H1 (cell line): ENCODE measurements around the gene FRY. TPM values are rescaled to one million over a fixed set of nuclear protein-coding genes. Genes with fewer than 3 reads are reported as not detected.

ENCODE experiments used
- BACH1 ChIP-seq: IDR thresholded peaks from 2 replicates; pipeline ENCODE4 v1.6.1; 2012; ENCODE audit warnings: low read length, improper control_type of control experiment
- CTBP2 ChIP-seq: IDR thresholded peaks from 2 replicates; pipeline ENCODE4 v1.7.0; 2011; ENCODE audit warnings: borderline replicate concordance, mild to moderate bottlenecking, moderate library complexity, mixed read lengths, low read length; ENCODE audit not compliant: insufficient read depth, insufficient read length
- EP300 ChIP-seq, 2 experiments: IDR thresholded peaks; 1 replicate in 1 of 2; 2 replicates in 1 of 2; pipeline ENCODE4 v1.6.1; 2011 to 2012; ENCODE audit warnings: low read depth in 2 of 2, low read length in 2 of 2, mild to moderate bottlenecking in 2 of 2, borderline replicate concordance in 1 of 2, inconsistent platforms in 1 of 2, moderate library complexity in 1 of 2
- MAX ChIP-seq: IDR thresholded peaks from 2 replicates; pipeline ENCODE4 v1.6.1; 2012; ENCODE audit warnings: inconsistent platforms
- NANOG ChIP-seq: IDR thresholded peaks from 2 replicates; pipeline ENCODE4 v1.6.1; 2011; ENCODE audit warnings: low read length, low read depth, mild to moderate bottlenecking, inconsistent platforms; ENCODE audit not compliant: insufficient read depth, poor library complexity, severe bottlenecking
- POLR2AphosphoS5 ChIP-seq: IDR thresholded peaks from 2 replicates; pipeline ENCODE4 v1.6.1; 2011; ENCODE audit warnings: low read depth, low read length
- TBP ChIP-seq: IDR thresholded peaks from 2 replicates; pipeline ENCODE4 v1.6.1; 2011; ENCODE audit warnings: low read depth, low read length, improper control_type of control experiment
- polyA plus RNA-seq, 7 experiments: library from polyadenylated mRNA; depleted of rRNA in 3 of 7; stranded (reverse) in 5 of 7; unstranded in 2 of 7; fragments of >200 nt in 5 of 7; fragments of 200-250 nt in 2 of 7; gene quantifications; 1 replicate in 5 of 7; 2 replicates in 1 of 7; 4 replicates in 1 of 7; pipeline versions ENCODE4 v1.2.1 to v1.2.3, GENCODE V29; 2011 to 2013; ENCODE audit warnings: missing spikeins in 2 of 7, mixed read lengths in 2 of 7
- total RNA-seq: library from RNA; stranded (reverse); fragmentation: NEBNext Ultra II Directional; extraction: Animal tissue kit (Norgen Biotek cat#: 25700); gene quantifications from 2 replicates; pipeline ENCODE4 v1.2.1, GENCODE V29; 2021
- TF ChIP-seq, protein P1 (sequence below): fragments of 300-600 bp; sonication (generic); IDR thresholded peaks from 2 replicates; pipeline ENCODE4 v1.7.1; 2012; ENCODE audit warnings: low read length, moderate library complexity, mild to moderate bottlenecking, inconsistent platforms; ENCODE audit not compliant: insufficient replicate concordance
- TF ChIP-seq, protein P2 (sequence below): IDR thresholded peaks from 2 replicates; pipeline ENCODE4 v1.6.1; 2011; ENCODE audit warnings: low read depth, mild to moderate bottlenecking, low read length; ENCODE audit not compliant: insufficient read depth

Gene FRY
- total and polyA plus RNA-seq, 2 of the 8 experiments (the other 6 are each of a cell fraction or from before 2014, with no cell fraction given) = 4.3 to 9.2 TPM

DNA sequence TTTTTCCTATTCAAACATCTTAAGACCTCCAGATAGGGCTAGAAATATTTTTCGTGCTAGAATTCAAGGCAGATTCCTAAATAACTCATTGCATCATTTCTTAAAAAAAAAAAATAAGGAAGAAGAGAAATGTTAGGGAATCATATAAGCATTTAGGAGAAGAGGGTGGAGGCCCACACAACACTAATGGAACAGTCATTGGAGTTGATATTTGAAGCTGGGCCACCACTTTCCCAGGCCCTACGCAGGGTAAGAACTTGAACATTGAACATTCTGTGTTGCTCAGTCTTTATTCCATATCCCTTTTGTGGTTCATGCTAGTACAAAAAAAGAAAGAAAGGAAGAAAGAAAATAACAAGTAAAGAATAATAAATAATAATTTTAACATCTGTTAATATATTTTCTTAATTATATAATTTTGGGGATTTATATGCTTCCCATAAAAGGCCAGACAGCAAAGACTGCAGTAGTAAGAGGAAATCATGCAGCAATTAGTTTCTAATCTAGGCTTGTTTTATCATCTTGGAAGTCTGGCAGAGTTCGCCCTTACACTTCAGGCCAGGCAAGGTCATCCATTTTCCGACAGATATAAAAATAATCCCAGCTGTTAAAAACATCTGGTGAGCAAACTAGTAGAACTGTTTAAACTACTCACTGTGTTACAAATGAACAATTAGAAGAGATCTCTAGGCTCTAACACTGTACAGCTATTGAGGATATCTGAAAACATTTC is 127.7 kb downstream of the FRY start (continued):
- TF ChIP-seq, protein P1, sequence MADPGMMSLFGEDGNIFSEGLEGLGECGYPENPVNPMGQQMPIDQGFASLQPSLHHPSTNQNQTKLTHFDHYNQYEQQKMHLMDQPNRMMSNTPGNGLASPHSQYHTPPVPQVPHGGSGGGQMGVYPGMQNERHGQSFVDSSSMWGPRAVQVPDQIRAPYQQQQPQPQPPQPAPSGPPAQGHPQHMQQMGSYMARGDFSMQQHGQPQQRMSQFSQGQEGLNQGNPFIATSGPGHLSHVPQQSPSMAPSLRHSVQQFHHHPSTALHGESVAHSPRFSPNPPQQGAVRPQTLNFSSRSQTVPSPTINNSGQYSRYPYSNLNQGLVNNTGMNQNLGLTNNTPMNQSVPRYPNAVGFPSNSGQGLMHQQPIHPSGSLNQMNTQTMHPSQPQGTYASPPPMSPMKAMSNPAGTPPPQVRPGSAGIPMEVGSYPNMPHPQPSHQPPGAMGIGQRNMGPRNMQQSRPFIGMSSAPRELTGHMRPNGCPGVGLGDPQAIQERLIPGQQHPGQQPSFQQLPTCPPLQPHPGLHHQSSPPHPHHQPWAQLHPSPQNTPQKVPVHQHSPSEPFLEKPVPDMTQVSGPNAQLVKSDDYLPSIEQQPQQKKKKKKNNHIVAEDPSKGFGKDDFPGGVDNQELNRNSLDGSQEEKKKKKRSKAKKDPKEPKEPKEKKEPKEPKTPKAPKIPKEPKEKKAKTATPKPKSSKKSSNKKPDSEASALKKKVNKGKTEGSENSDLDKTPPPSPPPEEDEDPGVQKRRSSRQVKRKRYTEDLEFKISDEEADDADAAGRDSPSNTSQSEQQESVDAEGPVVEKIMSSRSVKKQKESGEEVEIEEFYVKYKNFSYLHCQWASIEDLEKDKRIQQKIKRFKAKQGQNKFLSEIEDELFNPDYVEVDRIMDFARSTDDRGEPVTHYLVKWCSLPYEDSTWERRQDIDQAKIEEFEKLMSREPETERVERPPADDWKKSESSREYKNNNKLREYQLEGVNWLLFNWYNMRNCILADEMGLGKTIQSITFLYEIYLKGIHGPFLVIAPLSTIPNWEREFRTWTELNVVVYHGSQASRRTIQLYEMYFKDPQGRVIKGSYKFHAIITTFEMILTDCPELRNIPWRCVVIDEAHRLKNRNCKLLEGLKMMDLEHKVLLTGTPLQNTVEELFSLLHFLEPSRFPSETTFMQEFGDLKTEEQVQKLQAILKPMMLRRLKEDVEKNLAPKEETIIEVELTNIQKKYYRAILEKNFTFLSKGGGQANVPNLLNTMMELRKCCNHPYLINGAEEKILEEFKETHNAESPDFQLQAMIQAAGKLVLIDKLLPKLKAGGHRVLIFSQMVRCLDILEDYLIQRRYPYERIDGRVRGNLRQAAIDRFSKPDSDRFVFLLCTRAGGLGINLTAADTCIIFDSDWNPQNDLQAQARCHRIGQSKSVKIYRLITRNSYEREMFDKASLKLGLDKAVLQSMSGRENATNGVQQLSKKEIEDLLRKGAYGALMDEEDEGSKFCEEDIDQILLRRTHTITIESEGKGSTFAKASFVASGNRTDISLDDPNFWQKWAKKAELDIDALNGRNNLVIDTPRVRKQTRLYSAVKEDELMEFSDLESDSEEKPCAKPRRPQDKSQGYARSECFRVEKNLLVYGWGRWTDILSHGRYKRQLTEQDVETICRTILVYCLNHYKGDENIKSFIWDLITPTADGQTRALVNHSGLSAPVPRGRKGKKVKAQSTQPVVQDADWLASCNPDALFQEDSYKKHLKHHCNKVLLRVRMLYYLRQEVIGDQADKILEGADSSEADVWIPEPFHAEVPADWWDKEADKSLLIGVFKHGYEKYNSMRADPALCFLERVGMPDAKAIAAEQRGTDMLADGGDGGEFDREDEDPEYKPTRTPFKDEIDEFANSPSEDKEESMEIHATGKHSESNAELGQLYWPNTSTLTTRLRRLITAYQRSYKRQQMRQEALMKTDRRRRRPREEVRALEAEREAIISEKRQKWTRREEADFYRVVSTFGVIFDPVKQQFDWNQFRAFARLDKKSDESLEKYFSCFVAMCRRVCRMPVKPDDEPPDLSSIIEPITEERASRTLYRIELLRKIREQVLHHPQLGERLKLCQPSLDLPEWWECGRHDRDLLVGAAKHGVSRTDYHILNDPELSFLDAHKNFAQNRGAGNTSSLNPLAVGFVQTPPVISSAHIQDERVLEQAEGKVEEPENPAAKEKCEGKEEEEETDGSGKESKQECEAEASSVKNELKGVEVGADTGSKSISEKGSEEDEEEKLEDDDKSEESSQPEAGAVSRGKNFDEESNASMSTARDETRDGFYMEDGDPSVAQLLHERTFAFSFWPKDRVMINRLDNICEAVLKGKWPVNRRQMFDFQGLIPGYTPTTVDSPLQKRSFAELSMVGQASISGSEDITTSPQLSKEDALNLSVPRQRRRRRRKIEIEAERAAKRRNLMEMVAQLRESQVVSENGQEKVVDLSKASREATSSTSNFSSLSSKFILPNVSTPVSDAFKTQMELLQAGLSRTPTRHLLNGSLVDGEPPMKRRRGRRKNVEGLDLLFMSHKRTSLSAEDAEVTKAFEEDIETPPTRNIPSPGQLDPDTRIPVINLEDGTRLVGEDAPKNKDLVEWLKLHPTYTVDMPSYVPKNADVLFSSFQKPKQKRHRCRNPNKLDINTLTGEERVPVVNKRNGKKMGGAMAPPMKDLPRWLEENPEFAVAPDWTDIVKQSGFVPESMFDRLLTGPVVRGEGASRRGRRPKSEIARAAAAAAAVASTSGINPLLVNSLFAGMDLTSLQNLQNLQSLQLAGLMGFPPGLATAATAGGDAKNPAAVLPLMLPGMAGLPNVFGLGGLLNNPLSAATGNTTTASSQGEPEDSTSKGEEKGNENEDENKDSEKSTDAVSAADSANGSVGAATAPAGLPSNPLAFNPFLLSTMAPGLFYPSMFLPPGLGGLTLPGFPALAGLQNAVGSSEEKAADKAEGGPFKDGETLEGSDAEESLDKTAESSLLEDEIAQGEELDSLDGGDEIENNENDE = no peak
- no peak for TF ChIP-seq TBP
- TF ChIP-seq MAX = no peak
- TF ChIP-seq, protein P2, sequence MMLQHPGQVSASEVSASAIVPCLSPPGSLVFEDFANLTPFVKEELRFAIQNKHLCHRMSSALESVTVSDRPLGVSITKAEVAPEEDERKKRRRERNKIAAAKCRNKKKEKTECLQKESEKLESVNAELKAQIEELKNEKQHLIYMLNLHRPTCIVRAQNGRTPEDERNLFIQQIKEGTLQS = no peak
- TF ChIP-seq NANOG = no peak
- no peak for TF ChIP-seq CTBP2
- TF ChIP-seq POLR2AphosphoS5 = no peak
- TF ChIP-seq BACH1 = no peak
- no peak for TF ChIP-seq EP300 (IDR thresholded peaks at IDR 0.05; ENCODE audit: borderline replicate concordance in 1 of 2, low read depth in 2 of 2, low read length in 2 of 2)
